Activated T-helper 17 cell treated with anti-CD3 and anti-CD28 coated beads, Interleukin-2, amount 50 U/mL, for 72 hours (primary cell): ENCODE measurements around the gene CYP4A22. TPM values are rescaled to one million over a fixed set of nuclear protein-coding genes. Genes with fewer than 3 reads are reported as not detected.
"Not testable (repeated sequence)": the region's sequence is repeated elsewhere in the genome, so short reads cannot be mapped to it uniquely, and the experiment has no call there.

Source experiments
- ATAC-seq: fragments of 150-1000 bp; cut with Tn5 transposase; replicated peaks from 2 replicates; pipeline ENCODE4 v1.10.0; 2021; ENCODE audit warnings: mild to moderate bottlenecking, moderate library complexity
- H3K27ac Mint-ChIP-seq: one replicate; pipeline ENCODE4 v1.8.0; 2022; ENCODE audit warnings: mixed read lengths
- H3K27me3 Mint-ChIP-seq: one replicate; pipeline ENCODE4 v1.8.0; 2022; ENCODE audit warnings: mixed read lengths
- H3K36me3 Mint-ChIP-seq: one replicate; pipeline ENCODE4 v1.8.0; 2022; ENCODE audit warnings: low read depth, mild to moderate bottlenecking, mixed read lengths
- H3K4me1 Mint-ChIP-seq: one replicate; pipeline ENCODE4 v1.8.0; 2022; ENCODE audit warnings: mixed read lengths
- H3K4me3 Mint-ChIP-seq: one replicate; pipeline ENCODE4 v1.8.0; 2022; ENCODE audit warnings: mild to moderate bottlenecking, mixed read lengths
- H3K9me3 Mint-ChIP-seq: one replicate; pipeline ENCODE4 v1.8.0; 2022; ENCODE audit warnings: mixed read lengths
- total RNA-seq, 2 donors: library from RNA; stranded (reverse); gene quantifications; one replicate each; pipeline ENCODE4 v1.2.3, GENCODE V29; 2022

Gene CYP4A22
- total RNA-seq, 2 donors from 2014 or later: not detected

DNA sequence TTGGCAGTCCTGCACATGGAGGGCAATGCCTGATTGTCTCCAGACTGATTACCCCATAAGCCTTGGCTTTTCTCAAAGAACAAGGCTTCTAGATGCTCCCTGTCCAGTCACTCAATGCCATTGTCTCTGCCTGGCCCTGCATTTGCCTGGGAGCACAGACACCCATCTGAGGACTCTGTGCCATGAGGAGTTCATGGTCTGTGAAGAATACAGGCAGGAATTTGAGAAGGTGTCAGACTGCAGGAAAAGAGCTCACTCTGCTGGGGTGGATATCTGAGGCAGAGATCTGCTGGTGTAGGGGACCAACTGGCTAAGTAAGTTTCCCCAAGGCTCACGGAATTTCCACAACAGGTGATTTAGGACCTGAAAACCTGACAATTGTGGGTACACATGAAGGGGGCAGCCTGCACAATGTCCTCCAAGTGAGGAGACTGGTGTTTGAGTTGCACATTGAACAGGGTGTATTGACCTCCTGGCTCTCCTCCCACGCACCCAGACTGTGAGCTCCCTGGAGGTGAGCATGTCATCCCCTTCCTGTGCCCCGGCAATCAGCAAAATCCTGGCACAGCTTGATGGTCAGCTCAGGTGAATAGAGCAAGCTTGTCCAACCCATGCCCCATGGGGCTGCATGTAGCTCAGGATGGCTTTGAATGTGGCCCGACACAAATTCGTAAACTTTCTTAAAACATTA is 829 bp downstream of the CYP4A22 start:
- Mint-ChIP-seq H3K4me1 (no peaks in the 10 kb centered on the region), H3K4me3 (no peak overlapping the region), H3K27ac (no peak overlapping the region), H3K27me3 (peaks cover 16% of the 10 kb centered on the region), H3K9me3 (no peaks in the 10 kb centered on the region), H3K36me3 (no peaks in the 10 kb centered on the region)
- no peak for ATAC-seq

DNA sequence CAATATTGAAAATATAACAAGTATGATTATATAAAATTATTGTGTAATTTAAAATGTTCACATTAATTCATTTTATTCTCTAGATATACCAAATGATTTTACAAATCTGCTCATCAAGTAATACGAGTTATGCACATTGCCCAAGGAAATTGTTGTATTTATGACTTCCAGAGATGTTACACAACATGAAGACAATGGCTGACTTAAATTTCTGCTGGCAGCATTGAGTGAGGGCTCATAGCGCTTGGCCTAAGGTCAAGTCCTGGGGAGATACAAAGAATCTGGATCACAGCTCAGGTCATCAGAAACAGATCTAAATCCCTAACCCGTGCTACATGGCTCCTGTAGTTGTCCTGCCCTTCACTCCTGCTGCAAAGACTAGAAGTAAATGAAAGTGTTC is 3.1 kb downstream of the CYP4A22 start:
- H3K4me1 Mint-ChIP-seq, H3K9me3 Mint-ChIP-seq, H3K4me3 Mint-ChIP-seq, H3K27ac Mint-ChIP-seq, H3K36me3 Mint-ChIP-seq, ATAC-seq: not testable (repeated sequence)
- peaks cover 13% of the 10 kb centered on the region for H3K27me3 Mint-ChIP-seq

DNA sequence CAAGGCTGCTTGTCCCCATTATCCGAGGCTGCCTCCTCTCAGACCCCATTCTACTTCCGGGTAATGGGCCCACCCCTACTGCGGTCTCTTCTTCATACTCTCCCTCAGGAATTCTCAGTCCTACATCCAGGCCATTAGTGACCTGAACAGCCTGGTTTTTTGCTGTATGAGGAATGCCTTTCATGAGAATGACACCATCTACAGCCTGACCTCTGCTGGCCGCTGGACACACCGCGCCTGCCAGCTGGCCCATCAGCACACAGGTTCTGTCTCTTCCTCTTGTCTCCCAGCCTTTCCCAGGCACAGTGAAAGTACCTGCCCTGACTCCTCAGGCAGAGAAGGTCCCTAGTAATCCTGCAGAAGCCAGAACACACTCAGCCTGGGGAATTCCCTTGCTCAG is 6.4 kb downstream of the CYP4A22 start:
- H3K4me3 Mint-ChIP-seq, H3K36me3 Mint-ChIP-seq, H3K9me3 Mint-ChIP-seq, ATAC-seq, H3K27ac Mint-ChIP-seq, H3K4me1 Mint-ChIP-seq: not testable (repeated sequence)
- peaks cover 21% of the 10 kb centered on the region for H3K27me3 Mint-ChIP-seq

DNA sequence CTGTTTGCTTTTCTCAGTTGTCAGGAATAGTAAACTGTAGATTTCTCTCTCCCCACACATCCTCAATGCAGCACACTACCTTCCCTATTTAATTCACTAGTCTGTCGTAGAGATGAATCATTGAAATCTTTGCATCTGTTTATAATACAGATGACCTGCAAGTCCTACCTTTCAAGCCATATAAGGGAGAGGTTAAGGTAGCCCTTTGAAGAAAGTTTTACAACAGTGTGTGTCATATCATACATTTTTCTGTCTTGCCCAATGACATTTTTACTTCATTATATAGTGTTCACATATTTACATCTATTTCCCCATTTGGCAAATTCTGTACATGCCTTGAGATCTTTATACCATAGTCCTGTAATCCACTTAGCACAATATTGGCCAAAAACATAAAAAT is 9.3 kb downstream of the CYP4A22 start:
- not testable (repeated sequence) for ATAC-seq, H3K27ac Mint-ChIP-seq, H3K4me3 Mint-ChIP-seq, H3K36me3 Mint-ChIP-seq, H3K4me1 Mint-ChIP-seq, H3K9me3 Mint-ChIP-seq
- H3K27me3 Mint-ChIP-seq: peaks cover 30% of the 10 kb centered on the region

DNA sequence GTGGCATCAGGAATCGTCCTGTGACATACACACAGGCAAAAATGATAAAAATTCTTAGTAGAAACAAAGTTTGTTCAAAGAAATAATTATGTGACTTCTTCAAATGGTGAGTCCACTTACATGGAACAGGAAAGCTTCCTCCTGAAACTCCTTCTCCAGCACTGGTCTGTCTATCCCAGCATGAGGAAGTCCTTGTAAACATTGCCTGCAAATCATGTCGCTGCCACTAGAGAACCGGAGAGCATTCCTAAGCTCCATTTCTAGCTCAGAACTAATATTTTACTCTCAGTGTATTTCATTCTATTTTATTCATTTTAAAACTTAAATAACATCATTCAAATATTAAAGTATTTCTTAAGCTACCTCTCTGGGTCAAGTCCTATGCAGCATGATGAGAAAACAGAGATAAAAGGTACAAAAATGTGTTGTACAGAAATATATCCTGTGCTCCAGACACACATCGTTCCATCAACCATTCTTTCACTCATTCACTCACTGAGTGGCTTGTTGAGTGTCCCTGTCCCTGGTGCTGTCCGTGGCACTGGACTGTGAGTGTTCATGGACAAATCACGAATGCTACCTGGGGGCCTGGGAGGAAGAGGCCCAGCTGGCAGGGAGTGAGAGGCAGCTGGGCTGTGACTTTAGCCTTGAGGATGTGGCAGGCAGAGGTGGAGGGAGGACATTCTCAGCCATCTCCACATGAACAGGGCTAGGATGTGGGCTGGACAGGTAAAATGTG is 10.0 kb downstream of the CYP4A22 start:
- Mint-ChIP-seq H3K27ac (no peak overlapping the region), H3K9me3 (no peaks in the 10 kb centered on the region), H3K36me3 (no peaks in the 10 kb centered on the region), H3K4me1 (no peaks in the 10 kb centered on the region), H3K4me3 (no peak overlapping the region), H3K27me3 (peaks cover 30% of the 10 kb centered on the region)
- ATAC-seq: no peak

DNA sequence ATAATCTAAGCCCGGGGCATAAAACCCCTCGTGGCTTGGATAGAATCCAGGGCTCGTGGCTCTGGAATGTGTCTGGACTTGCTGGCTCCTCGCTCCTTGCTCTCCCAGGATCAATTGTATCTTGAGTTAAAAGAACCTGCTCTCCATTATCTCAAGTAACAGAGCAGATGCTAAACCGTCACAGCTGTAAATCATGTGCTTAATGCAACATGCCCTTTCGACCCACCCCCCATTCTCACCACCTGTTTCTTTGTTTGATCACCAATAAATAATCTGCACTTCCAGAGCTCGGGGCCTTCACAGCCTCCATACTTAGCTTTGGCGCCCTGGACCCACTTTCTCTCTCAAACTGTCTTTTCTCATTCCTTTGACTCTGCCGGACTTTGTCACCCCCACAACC is 11.9 kb downstream of the CYP4A22 start:
- not testable (repeated sequence) for H3K4me3 Mint-ChIP-seq

DNA sequence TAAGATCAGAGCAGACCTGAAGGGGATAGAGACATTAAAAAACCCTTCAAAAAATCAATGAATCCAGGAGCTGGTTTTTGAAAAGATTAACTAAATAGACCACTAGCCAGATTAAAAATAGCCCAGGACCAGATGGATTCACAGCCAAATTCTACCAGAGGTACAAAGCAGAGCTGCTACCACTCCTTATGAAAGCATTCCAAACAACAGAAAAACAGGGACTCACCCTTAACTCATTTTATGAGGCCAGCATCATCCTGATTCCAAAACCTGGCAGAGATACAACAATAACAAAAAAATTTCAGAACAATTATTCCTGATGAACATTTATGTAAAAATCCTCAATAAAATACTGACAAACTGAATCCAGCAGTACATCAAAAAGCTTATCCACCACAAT is 19.2 kb downstream of the CYP4A22 start:
- H3K4me1 Mint-ChIP-seq, ATAC-seq, H3K36me3 Mint-ChIP-seq, H3K9me3 Mint-ChIP-seq, H3K4me3 Mint-ChIP-seq, H3K27ac Mint-ChIP-seq: not testable (repeated sequence)
- peaks cover 40% of the 10 kb centered on the region for H3K27me3 Mint-ChIP-seq

More for the DNA sequence above, 11.9 kb downstream of the CYP4A22 start:
- not testable (repeated sequence) for H3K9me3 Mint-ChIP-seq, ATAC-seq, H3K4me1 Mint-ChIP-seq, H3K27ac Mint-ChIP-seq, H3K36me3 Mint-ChIP-seq
- H3K27me3 Mint-ChIP-seq: peaks cover 38% of the 10 kb centered on the region

DNA sequence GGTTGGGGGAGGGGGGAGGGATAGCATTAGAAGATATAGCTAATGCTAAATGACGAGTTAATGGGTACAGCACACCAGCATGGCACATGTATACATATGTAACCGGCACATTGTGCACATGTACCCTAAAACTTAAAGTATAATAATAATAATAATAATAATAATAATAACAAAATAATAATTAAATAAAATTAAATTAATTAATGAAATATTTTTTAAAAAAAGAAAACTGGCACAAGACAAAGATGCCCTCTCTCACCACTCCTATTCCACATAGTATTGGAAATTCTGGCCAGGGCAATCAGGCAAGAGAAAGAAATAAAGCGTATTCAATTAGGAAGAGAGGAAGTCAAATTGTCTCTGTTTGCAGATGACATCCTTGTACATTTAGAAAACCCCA is 20.7 kb downstream of the CYP4A22 start:
- not testable (repeated sequence) for H3K27ac Mint-ChIP-seq, ATAC-seq, H3K4me3 Mint-ChIP-seq, H3K9me3 Mint-ChIP-seq, H3K36me3 Mint-ChIP-seq, H3K4me1 Mint-ChIP-seq
- H3K27me3 Mint-ChIP-seq: peaks cover 42% of the 10 kb centered on the region

DNA sequence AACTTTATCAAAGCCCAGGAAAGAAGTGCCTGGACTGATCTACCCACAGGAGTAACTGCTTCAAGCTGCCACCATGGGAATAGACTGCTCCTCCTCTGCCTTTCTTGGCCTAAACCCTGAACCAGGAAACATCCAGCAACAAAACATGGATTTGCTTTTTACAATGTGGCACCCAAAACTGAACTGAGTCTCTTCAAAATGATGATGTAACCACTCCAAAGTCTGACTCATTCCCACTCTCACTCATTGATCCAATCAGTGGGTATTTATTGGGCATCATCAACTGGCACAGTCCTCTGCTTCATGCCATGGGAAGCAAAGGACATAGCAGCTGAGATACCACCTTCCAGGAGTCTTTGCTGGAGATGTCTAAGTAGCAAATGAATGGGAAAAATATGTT is 23.5 kb downstream of the CYP4A22 start:
- ATAC-seq: no peak
- Mint-ChIP-seq H3K27ac (no peak overlapping the region), H3K4me1 (no peaks in the 10 kb centered on the region), H3K36me3 (no peaks in the 10 kb centered on the region), H3K9me3 (no peaks in the 10 kb centered on the region), H3K4me3 (no peak overlapping the region), H3K27me3 (peaks cover 36% of the 10 kb centered on the region)

DNA sequence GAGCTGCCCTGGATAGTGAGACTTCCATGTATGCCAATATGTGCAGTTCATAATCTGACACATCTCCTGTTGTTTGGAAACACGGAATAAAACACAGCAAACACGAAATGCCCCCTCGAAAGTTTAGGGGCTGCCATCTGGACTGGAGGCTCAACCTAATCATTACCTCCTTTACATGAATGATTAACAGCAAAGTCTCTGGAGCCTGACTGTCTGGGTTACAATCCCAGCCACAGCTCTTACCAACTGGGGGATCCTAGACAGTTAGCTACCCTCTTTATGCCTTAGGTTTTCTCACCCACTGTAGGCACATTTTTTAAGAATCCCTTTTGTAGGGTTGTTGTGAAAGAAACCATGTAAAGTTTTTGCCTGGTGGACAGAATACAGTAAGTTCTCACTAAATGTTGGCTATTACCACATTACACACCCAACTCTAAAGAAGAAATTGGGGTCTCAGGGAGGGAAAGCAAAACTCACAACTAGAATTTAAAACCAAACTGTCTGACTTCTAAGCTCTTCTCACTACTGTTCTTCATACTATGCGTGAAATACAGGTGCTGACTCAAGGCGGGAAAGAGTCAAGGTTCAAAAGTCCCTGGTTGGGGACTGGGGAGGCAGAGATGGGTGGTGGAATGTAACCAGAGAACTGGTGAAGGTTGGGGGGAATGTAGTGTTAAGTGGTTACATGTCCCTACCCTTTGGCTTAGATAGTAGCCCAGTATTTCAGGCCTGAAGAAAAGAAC is 24.2 kb downstream of the CYP4A22 start:
- no peak for ATAC-seq
- Mint-ChIP-seq H3K4me1 (no peaks in the 10 kb centered on the region), H3K9me3 (no peaks in the 10 kb centered on the region), H3K27ac (no peak overlapping the region), H3K27me3 (peaks cover 30% of the 10 kb centered on the region), H3K36me3 (no peaks in the 10 kb centered on the region), H3K4me3 (no peak overlapping the region)

DNA sequence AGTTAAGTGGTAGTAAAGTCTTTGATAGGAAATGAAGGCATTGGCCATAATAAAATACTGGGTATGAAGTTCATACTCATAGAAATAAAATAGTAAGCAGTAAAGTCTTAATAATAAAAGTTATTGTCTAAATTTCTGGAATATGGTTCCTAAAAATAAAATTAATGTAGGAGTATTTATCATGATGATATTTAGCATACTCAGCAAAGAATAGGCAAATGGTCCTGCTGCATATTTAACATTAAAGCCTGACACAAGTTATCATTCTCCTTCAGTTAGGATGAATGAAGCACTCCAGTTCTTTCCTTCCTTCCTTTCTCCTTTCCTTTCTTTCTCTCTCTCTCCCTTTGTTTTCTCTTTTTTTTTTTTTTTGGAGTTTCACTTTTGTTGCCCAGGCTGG is 27.3 kb downstream of the CYP4A22 start:
- no peak for ATAC-seq
- Mint-ChIP-seq H3K27ac (no peak overlapping the region), H3K4me3 (no peak overlapping the region), H3K36me3 (no peaks in the 10 kb centered on the region), H3K9me3 (no peaks in the 10 kb centered on the region), H3K27me3 (peaks cover 46% of the 10 kb centered on the region), H3K4me1 (no peaks in the 10 kb centered on the region)

DNA sequence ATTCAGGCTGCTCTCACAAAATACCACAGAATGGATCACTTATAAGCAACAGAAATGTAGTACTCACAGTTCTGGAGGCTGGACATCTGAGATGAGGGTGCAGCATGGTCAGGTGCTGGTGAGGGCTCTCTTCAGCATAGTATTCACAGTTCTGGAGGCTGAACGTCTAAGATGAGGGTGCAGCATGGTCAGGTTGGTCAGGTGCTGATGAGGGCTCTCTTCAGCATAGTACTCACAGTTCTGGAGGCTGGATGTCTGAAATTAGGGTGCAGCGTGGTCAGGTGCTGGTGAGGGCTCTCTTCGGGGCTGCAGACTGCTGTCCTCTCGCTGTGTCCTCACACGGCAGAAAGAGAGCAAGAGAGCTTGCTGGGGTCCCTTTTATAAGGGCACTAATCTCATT is 35.5 kb downstream of the CYP4A22 start:
- H3K36me3 Mint-ChIP-seq: no peaks in the 10 kb centered on the region
- peaks cover 30% of the 10 kb centered on the region for H3K27me3 Mint-ChIP-seq
- ATAC-seq: no peak
- no peaks in the 10 kb centered on the region for H3K9me3 Mint-ChIP-seq
- H3K4me1 Mint-ChIP-seq: peaks cover 8% of the 10 kb centered on the region
- H3K27ac Mint-ChIP-seq: no peak overlapping the region
- no peak overlapping the region for H3K4me3 Mint-ChIP-seq

DNA sequence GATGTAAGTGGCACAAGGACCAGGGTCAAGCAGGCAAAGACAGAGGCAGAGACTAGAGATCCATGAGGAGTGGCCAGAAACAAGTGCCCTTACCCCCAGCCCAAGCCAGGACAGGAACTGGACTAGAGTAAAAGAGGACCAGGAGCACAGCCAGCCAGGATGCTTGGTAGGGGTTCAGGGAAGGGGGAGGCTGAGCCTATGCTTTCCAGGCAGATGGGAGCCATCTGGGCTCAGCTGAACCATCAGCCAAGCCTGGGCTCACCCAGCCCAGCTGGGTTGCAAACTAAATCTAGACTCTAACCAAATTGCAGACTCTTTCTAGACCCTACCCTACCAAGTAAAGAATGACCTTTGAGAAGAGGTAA is 37.4 kb downstream of the CYP4A22 start:
- Mint-ChIP-seq H3K9me3 (no peaks in the 10 kb centered on the region), H3K27ac (no peak overlapping the region), H3K4me1 (peaks cover 17% of the 10 kb centered on the region), H3K27me3 (peaks cover 33% of the 10 kb centered on the region), H3K4me3 (no peak overlapping the region), H3K36me3 (no peaks in the 10 kb centered on the region)
- no peak for ATAC-seq

DNA sequence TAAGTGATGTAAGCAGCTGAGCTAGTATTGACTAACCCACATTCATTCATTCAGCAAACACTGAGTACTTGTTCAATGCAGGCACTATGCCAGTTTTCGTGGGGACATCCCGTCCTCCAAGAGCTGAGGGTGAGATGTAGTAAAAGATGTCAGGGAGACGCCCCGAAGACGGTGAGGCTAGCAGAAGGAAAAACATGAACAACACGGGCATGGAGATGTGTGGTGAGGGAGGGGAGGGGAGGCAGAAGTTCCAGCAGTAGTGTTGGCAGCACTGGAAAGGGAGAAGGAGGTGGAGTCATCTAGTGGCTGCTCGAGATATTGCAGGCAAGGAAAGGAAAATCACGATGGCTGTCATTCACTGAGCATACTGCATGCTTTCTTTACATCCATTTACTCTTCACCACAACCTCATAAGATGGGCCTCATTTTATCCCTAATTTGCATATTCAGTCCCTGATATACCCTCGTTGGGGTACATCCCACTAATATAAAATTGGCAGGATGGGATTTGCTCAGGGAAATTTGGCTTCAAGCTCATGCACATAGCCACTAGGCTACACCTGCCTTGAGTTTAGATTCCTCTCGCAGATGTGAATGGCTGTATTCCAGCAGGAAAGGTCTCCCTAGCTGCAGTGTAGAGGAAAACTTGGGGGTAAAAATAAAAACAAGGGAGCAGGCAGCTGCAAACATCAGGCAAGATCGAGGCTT is 38.1 kb downstream of the CYP4A22 start:
- Mint-ChIP-seq H3K4me1 (peaks cover 18% of the 10 kb centered on the region), H3K9me3 (no peaks in the 10 kb centered on the region), H3K36me3 (no peaks in the 10 kb centered on the region), H3K4me3 (no peak overlapping the region), H3K27ac (no peak overlapping the region), H3K27me3 (peaks cover 38% of the 10 kb centered on the region)
- ATAC-seq: peak; percentile 35
